Fibroblast of pulmonary artery (primary cell): Measurements from ENCODE around the gene SMURF1.

ENCODE experiments used
- DNase-seq: peaks from one replicate; pipeline ENCODE4 v3.0.0-alpha.2; 2010; ENCODE audit warnings: low read depth
- H3K4me3 ChIP-seq: replicated peaks from 2 replicates; pipeline ENCODE4 v1.5.1; 2011; ENCODE audit warnings: low read depth, mild to moderate bottlenecking, control low read depth, low read length, moderate library complexity
- TF ChIP-seq, protein P1 (sequence below): IDR thresholded peaks from 2 replicates; pipeline ENCODE4 v1.5.1; 2011; ENCODE audit warnings: mild to moderate bottlenecking, control low read depth, low read length, inconsistent platforms; ENCODE audit errors: missing control alignments

SMURF1 gene

DNA sequence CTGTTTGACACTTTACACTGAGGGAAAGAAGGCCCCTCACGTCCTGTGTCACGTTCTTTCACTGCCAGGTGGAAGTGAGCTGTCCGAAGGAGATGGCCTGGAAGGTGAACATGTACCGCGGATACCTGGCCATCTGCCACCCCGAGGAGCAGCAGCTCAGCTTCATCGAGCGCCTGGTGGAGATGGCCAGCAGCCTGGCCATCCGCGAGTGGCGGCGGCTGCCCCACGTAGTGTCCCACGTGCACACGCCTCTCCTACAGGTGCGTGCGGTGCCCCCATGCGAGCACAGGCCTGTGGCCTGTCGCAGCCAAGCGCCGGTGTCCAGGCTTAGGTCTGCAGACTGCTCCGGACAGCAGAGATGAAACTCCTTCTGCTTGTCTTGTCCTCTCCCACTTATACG lies 162.2 kb downstream of the SMURF1 start:
- no peak overlapping the region for H3K4me3 ChIP-seq
- no peak for DNase-seq
- TF ChIP-seq, protein P1, sequence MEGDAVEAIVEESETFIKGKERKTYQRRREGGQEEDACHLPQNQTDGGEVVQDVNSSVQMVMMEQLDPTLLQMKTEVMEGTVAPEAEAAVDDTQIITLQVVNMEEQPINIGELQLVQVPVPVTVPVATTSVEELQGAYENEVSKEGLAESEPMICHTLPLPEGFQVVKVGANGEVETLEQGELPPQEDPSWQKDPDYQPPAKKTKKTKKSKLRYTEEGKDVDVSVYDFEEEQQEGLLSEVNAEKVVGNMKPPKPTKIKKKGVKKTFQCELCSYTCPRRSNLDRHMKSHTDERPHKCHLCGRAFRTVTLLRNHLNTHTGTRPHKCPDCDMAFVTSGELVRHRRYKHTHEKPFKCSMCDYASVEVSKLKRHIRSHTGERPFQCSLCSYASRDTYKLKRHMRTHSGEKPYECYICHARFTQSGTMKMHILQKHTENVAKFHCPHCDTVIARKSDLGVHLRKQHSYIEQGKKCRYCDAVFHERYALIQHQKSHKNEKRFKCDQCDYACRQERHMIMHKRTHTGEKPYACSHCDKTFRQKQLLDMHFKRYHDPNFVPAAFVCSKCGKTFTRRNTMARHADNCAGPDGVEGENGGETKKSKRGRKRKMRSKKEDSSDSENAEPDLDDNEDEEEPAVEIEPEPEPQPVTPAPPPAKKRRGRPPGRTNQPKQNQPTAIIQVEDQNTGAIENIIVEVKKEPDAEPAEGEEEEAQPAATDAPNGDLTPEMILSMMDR: no peak

DNA sequence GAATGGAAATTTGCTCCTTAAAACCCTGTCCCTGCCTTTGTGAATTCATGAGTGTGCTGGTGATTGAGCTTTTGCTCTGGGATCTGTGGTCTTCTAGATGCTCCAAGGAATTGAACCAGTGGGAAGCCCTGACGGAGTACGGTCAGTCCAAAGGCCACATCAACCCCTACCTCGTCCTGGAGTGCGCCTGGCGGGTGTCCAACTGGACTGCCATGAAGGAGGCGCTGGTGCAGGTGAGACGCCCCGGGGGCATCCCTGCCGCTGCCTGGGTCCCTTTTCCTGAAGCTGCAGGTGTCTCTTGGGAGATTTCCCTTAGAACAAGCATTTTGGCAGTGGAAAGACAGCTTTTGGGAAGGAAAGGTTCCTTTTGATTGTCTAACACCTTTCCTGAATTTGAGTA lies 165.2 kb downstream of the SMURF1 start:
- DNase-seq: no peak
- no peak overlapping the region for H3K4me3 ChIP-seq
- TF ChIP-seq, protein P1: no peak
